T-helper 2 cell (primary cell): ENCODE data around the gene PGC.

Experiments used
- DNase-seq, 5 experiments: peaks; one replicate each; pipeline versions ENCODE4 v3.0.0 to v3.0.0-alpha.2; 2012 to 2022

The PGC gene

GRCh38 chr6:41694815-41695526 lies 52.2 kb downstream of the PGC start:
- no peak for DNase-seq

GRCh38 chr6:41693281-41694240 lies 53.6 kb downstream of the PGC start:
- no peak for DNase-seq

GRCh38 chr6:41692730-41693129 lies 54.5 kb downstream of the PGC start:
- no peak for DNase-seq

GRCh38 chr6:41692080-41692675 lies 55.0 kb downstream of the PGC start:
- DNase-seq, result no peak

GRCh38 chr6:41691426-41692079 lies 55.6 kb downstream of the PGC start:
- DNase-seq, result no peak

GRCh38 chr6:41690541-41691330 lies 56.5 kb downstream of the PGC start:
- no peak for DNase-seq

- DNase-seq, result no peak
Measured at GRCh38 chr6:41689171-41690008, 57.8 kb downstream of the PGC start.

GRCh38 chr6:41688256-41688965 lies 58.8 kb downstream of the PGC start:
- no peak for DNase-seq

GRCh38 chr6:41687501-41688175 lies 59.6 kb downstream of the PGC start:
- DNase-seq, result no peak
